ENCODE measurements around the gene HS3ST5. TPM values are rescaled to one million over a fixed set of nuclear protein-coding genes. Genes with fewer than 3 reads are reported as not detected.

HS3ST5 gene
- total RNA-seq, 1 experiment from 2014 or later = 8.7 TPM

- TF ChIP-seq, protein P1, sequence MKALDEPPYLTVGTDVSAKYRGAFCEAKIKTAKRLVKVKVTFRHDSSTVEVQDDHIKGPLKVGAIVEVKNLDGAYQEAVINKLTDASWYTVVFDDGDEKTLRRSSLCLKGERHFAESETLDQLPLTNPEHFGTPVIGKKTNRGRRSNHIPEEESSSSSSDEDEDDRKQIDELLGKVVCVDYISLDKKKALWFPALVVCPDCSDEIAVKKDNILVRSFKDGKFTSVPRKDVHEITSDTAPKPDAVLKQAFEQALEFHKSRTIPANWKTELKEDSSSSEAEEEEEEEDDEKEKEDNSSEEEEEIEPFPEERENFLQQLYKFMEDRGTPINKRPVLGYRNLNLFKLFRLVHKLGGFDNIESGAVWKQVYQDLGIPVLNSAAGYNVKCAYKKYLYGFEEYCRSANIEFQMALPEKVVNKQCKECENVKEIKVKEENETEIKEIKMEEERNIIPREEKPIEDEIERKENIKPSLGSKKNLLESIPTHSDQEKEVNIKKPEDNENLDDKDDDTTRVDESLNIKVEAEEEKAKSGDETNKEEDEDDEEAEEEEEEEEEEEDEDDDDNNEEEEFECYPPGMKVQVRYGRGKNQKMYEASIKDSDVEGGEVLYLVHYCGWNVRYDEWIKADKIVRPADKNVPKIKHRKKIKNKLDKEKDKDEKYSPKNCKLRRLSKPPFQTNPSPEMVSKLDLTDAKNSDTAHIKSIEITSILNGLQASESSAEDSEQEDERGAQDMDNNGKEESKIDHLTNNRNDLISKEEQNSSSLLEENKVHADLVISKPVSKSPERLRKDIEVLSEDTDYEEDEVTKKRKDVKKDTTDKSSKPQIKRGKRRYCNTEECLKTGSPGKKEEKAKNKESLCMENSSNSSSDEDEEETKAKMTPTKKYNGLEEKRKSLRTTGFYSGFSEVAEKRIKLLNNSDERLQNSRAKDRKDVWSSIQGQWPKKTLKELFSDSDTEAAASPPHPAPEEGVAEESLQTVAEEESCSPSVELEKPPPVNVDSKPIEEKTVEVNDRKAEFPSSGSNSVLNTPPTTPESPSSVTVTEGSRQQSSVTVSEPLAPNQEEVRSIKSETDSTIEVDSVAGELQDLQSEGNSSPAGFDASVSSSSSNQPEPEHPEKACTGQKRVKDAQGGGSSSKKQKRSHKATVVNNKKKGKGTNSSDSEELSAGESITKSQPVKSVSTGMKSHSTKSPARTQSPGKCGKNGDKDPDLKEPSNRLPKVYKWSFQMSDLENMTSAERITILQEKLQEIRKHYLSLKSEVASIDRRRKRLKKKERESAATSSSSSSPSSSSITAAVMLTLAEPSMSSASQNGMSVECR (CRISPR knock-in tag; IDR thresholded peaks at IDR 0.05; ENCODE audit: borderline replicate concordance) = no peak
These were observed 173.1 kb downstream of the HS3ST5 start (continued) for GRCh38 chr6:114169763-114170162.

DNA sequence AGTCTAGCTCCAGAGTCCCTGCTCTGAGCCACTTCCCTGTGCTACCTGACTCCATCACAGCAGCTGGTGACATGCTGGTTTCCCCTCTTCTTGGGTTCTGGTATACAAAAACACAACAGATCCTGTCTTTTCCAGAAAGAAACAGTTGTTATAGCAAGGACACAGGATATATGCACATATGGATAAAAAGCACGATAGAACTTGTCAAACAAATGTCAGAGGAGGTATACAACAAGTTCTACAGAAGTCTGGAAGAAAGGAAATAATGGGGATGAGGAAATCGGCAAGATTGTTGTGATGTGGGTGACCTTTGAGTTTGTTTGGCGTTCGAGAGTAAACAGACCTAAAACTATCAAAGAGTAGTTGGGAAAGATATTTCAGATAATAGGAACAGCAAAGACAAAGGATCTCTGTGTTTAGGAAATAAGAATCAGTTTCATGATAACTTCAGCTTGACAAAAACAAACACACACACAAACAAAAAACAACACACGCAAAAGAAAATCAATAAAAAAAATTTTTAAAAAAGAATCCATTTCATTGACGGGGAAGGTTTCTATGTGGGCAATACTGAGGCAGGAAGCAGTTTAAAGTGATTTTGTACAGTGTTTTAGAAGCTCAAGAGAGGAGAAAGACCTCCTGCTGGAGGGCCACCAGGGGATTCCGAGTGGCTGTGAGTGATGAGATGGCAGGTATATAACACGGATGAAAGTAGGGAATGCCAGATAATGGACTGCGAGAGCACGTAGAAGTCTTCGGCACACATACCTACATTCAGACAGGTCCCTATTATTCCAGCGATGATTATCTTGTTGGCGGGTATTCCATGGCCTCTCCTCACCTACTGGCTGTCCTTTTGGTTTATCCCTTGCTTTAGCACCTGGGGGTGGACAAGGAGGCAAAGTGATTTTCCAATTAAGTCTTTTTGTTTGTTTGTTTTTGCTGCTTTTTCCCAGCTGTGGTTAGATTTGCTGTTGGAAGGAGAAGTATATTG, 174.9 kb downstream of the HS3ST5 start:
- Mint-ChIP-seq H3K36me3 (no peaks in the 10 kb centered on the region), H3K4me1 (peaks cover 36% of the 10 kb centered on the region), H3K27me3 (ENCODE audit: low read depth) (no peaks in the 10 kb centered on the region), H3K4me3 (no peak overlapping the region), H3K27ac (0 out of 2 replicates have a peak overlapping the region, but pooled peaks have one; percentile 20), H3K9me3 (no peaks in the 10 kb centered on the region)
- DNase-seq (ENCODE audit: low spot score) = no peak
- ChIA-PET POLR2A (no interaction called here), CTCF (no interaction called here)
- TF ChIP-seq CBFB (CRISPR knock-in tag; IDR thresholded peaks at IDR 0.05; ENCODE audit: low read depth) (no peak), GABPB1 (CRISPR knock-in tag; IDR thresholded peaks at IDR 0.05) (peak; percentile 87)
- no peak for ATAC-seq

GRCh38 chr6:114164207-114164606, 178.6 kb downstream of the HS3ST5 start:
- Mint-ChIP-seq H3K36me3 (no peaks in the 10 kb centered on the region), H3K27ac (no peak overlapping the region), H3K27me3 (ENCODE audit: low read depth) (no peaks in the 10 kb centered on the region), H3K9me3 (no peaks in the 10 kb centered on the region), H3K4me1 (peaks cover 14% of the 10 kb centered on the region), H3K4me3 (no peak overlapping the region)
- CTCF ChIA-PET = interaction anchor here (1.1 kb wide), 1 partner anchor 56 kb away, joined by 3 read pairs; no protein-coding TSS in a partner anchor
- POLR2A ChIA-PET = no interaction called here
- no peak for ATAC-seq
- DNase-seq (ENCODE audit: low spot score) = no peak
- TF ChIP-seq MXD4 (CRISPR knock-in tag; IDR thresholded peaks at IDR 0.05; ENCODE audit: borderline replicate concordance) (no peak), E2F1 (CRISPR knock-in tag; IDR thresholded peaks at IDR 0.05) (no peak), SP1 (CRISPR knock-in tag; conservative IDR thresholded peaks at IDR 0.05) (no peak), NR3C1 (CRISPR knock-in tag; conservative IDR thresholded peaks at IDR 0.05; ENCODE audit: low read depth) (no peak), SOX15 (CRISPR knock-in tag; IDR thresholded peaks at IDR 0.05) (no peak), ZSCAN18 (CRISPR knock-in tag; IDR thresholded peaks at IDR 0.05) (no peak), CREB1 (CRISPR knock-in tag; IDR thresholded peaks at IDR 0.05) (no peak), ATF6 (CRISPR knock-in tag; IDR thresholded peaks at IDR 0.05) (no peak), SMAD4 (CRISPR knock-in tag; IDR thresholded peaks at IDR 0.05) (no peak)
- TF ChIP-seq, protein P2, sequence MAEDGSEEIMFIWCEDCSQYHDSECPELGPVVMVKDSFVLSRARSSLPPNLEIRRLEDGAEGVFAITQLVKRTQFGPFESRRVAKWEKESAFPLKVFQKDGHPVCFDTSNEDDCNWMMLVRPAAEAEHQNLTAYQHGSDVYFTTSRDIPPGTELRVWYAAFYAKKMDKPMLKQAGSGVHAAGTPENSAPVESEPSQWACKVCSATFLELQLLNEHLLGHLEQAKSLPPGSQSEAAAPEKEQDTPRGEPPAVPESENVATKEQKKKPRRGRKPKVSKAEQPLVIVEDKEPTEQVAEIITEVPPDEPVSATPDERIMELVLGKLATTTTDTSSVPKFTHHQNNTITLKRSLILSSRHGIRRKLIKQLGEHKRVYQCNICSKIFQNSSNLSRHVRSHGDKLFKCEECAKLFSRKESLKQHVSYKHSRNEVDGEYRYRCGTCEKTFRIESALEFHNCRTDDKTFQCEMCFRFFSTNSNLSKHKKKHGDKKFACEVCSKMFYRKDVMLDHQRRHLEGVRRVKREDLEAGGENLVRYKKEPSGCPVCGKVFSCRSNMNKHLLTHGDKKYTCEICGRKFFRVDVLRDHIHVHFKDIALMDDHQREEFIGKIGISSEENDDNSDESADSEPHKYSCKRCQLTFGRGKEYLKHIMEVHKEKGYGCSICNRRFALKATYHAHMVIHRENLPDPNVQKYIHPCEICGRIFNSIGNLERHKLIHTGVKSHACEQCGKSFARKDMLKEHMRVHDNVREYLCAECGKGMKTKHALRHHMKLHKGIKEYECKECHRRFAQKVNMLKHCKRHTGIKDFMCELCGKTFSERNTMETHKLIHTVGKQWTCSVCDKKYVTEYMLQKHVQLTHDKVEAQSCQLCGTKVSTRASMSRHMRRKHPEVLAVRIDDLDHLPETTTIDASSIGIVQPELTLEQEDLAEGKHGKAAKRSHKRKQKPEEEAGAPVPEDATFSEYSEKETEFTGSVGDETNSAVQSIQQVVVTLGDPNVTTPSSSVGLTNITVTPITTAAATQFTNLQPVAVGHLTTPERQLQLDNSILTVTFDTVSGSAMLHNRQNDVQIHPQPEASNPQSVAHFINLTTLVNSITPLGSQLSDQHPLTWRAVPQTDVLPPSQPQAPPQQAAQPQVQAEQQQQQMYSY (CRISPR knock-in tag; IDR thresholded peaks at IDR 0.05) = no peak
- TF ChIP-seq, protein P3, sequence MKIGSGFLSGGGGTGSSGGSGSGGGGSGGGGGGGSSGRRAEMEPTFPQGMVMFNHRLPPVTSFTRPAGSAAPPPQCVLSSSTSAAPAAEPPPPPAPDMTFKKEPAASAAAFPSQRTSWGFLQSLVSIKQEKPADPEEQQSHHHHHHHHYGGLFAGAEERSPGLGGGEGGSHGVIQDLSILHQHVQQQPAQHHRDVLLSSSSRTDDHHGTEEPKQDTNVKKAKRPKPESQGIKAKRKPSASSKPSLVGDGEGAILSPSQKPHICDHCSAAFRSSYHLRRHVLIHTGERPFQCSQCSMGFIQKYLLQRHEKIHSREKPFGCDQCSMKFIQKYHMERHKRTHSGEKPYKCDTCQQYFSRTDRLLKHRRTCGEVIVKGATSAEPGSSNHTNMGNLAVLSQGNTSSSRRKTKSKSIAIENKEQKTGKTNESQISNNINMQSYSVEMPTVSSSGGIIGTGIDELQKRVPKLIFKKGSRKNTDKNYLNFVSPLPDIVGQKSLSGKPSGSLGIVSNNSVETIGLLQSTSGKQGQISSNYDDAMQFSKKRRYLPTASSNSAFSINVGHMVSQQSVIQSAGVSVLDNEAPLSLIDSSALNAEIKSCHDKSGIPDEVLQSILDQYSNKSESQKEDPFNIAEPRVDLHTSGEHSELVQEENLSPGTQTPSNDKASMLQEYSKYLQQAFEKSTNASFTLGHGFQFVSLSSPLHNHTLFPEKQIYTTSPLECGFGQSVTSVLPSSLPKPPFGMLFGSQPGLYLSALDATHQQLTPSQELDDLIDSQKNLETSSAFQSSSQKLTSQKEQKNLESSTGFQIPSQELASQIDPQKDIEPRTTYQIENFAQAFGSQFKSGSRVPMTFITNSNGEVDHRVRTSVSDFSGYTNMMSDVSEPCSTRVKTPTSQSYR (CRISPR knock-in tag; IDR thresholded peaks at IDR 0.05) = no peak
- TF ChIP-seq, protein P4, sequence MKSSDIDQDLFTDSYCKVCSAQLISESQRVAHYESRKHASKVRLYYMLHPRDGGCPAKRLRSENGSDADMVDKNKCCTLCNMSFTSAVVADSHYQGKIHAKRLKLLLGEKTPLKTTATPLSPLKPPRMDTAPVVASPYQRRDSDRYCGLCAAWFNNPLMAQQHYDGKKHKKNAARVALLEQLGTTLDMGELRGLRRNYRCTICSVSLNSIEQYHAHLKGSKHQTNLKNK (CRISPR knock-in tag; IDR thresholded peaks at IDR 0.05) = no peak

All from WTC11 (cell line).